ENCODE measurements around the gene UNC93A.
"Not testable (repeated sequence)": the region's sequence is repeated elsewhere in the genome, so short reads cannot be mapped to it uniquely, and the experiment has no call there.

The UNC93A gene

GRCh38 chr6:167266830-167267555 lies 24.1 kb upstream of the UNC93A start:
- Histone ChIP-seq H3K27ac (no peak overlapping the region), H3K36me3 (no peaks in the 10 kb centered on the region), H3K4me3 (ENCODE audit: low read depth in 1 of 2, low read length in 1 of 2) (no peak overlapping the region), H3K4me1 (ENCODE audit: control insufficient read depth in 1 of 2, insufficient read depth in 1 of 2, low read depth in 1 of 2, low read length in 1 of 2) (no peaks in the 10 kb centered on the region), H3K9me3 (no peaks in the 10 kb centered on the region), H3K27me3 (peaks cover 11% of the 10 kb centered on the region)
- TF ChIP-seq CTCF (IDR thresholded peaks at IDR 0.05) = no peak

GRCh38 chr6:167267556-167267898 lies 23.6 kb upstream of the UNC93A start:
- H3K9me3 ChIP-seq; H3K27ac ChIP-seq; H3K36me3 ChIP-seq; H3K27me3 ChIP-seq; H3K4me1 ChIP-seq (ENCODE audit: control insufficient read depth in 1 of 2, insufficient read depth in 1 of 2, low read depth in 1 of 2, low read length in 1 of 2); H3K4me3 ChIP-seq (ENCODE audit: low read depth in 1 of 2, low read length in 1 of 2): not testable (repeated sequence)

- no peak overlapping the region for H3K27ac ChIP-seq
- H3K4me1 ChIP-seq (ENCODE audit: control insufficient read depth in 1 of 2, insufficient read depth in 1 of 2, low read depth in 1 of 2, low read length in 1 of 2) = no peaks in the 10 kb centered on the region
- no peaks in the 10 kb centered on the region for H3K9me3 ChIP-seq
- TF ChIP-seq CTCF (IDR thresholded peaks at IDR 0.05) = no peak
- H3K4me3 ChIP-seq (ENCODE audit: low read depth in 1 of 2, low read length in 1 of 2) = no peak overlapping the region
- H3K27me3 ChIP-seq = peaks cover 9% of the 10 kb centered on the region
- no peaks in the 10 kb centered on the region for H3K36me3 ChIP-seq
Observed at GRCh38 chr6:167267921-167268401, 23.2 kb upstream of the UNC93A start.

GRCh38 chr6:167268683-167269280 lies 22.3 kb upstream of the UNC93A start:
- peaks cover 9% of the 10 kb centered on the region for H3K27me3 ChIP-seq
- TF ChIP-seq CTCF (IDR thresholded peaks at IDR 0.05) = no peak
- H3K27ac ChIP-seq = no peak overlapping the region
- H3K36me3 ChIP-seq = no peaks in the 10 kb centered on the region
- H3K4me3 ChIP-seq (ENCODE audit: low read depth in 1 of 2, low read length in 1 of 2) = no peak overlapping the region
- H3K4me1 ChIP-seq (ENCODE audit: control insufficient read depth in 1 of 2, insufficient read depth in 1 of 2, low read depth in 1 of 2, low read length in 1 of 2) = no peaks in the 10 kb centered on the region
- H3K9me3 ChIP-seq = no peaks in the 10 kb centered on the region

- Histone ChIP-seq H3K27ac (no peak overlapping the region), H3K27me3 (no peaks in the 10 kb centered on the region), H3K4me3 (ENCODE audit: low read depth in 1 of 2, low read length in 1 of 2) (no peak overlapping the region), H3K9me3 (no peaks in the 10 kb centered on the region), H3K4me1 (ENCODE audit: control insufficient read depth in 1 of 2, insufficient read depth in 1 of 2, low read depth in 1 of 2, low read length in 1 of 2) (no peaks in the 10 kb centered on the region), H3K36me3 (no peaks in the 10 kb centered on the region)
- TF ChIP-seq CTCF (IDR thresholded peaks at IDR 0.05) = no peak
Observed at GRCh38 chr6:167270499-167271311, 20.4 kb upstream of the UNC93A start.

- H3K36me3 ChIP-seq = no peaks in the 10 kb centered on the region
- H3K9me3 ChIP-seq = no peaks in the 10 kb centered on the region
- no peak for TF ChIP-seq CTCF (IDR thresholded peaks at IDR 0.05)
Observed at GRCh38 chr6:167272151-167272550, 19.0 kb upstream of the UNC93A start.

More at GRCh38 chr6:167272151-167272550, 19.0 kb upstream of the UNC93A start:
- Histone ChIP-seq H3K4me3 (ENCODE audit: low read depth in 1 of 2, low read length in 1 of 2) (no peak overlapping the region), H3K27me3 (no peaks in the 10 kb centered on the region), H3K27ac (no peak overlapping the region), H3K4me1 (ENCODE audit: control insufficient read depth in 1 of 2, insufficient read depth in 1 of 2, low read depth in 1 of 2, low read length in 1 of 2) (no peaks in the 10 kb centered on the region)
